Esophagus muscularis mucosa (tissue), 3 donors: ENCODE data around the gene AFG1L.

Source experiments
- CTCF ChIP-seq, 3 experiments: fragments of 200-600 bp in 2 of 3; fragments of 450-650 bp in 1 of 3; sonication (generic) in 2 of 3; IDR thresholded peaks; one replicate each; pipeline ENCODE4 v1.5.1; 2017 to 2019; ENCODE audit warnings: antibody characterized with exemption in 3 of 3, mild to moderate bottlenecking in 2 of 3, moderate library complexity in 1 of 3
- POLR2A ChIP-seq: fragments of 450-650 bp; IDR thresholded peaks from one replicate; pipeline ENCODE4 v1.6.1; 2017; ENCODE audit warnings: antibody characterized with exemption, moderate library complexity, mild to moderate bottlenecking, low read depth

GRCh38 chr6:108251252-108251651, 43.6 kb upstream of the AFG1L start:
- TF ChIP-seq CTCF (IDR thresholded peaks at IDR 0.05) = no peak
- no peak for TF ChIP-seq POLR2A
